Activated CD8-positive, alpha-beta memory T cell treated with anti-CD3 and anti-CD28 coated beads, Interleukin-2, amount 50 U/mL, for 1 hour (primary cell): Measurements from ENCODE around the gene MLLT10.

Experiments used
- DNase-seq: peaks from one replicate; pipeline ENCODE4 v3.0.0-alpha.2; 2020; ENCODE audit errors: extremely low read depth

The MLLT10 gene

GRCh38 chr10:21533467-21534279, at the start of gene MLLT10:
MLLT10 (plus strand) TSS chr10:21534232; CDS start chr10:21534645, 413 bp downstream.
- peak; percentile 61 for DNase-seq

DNA sequence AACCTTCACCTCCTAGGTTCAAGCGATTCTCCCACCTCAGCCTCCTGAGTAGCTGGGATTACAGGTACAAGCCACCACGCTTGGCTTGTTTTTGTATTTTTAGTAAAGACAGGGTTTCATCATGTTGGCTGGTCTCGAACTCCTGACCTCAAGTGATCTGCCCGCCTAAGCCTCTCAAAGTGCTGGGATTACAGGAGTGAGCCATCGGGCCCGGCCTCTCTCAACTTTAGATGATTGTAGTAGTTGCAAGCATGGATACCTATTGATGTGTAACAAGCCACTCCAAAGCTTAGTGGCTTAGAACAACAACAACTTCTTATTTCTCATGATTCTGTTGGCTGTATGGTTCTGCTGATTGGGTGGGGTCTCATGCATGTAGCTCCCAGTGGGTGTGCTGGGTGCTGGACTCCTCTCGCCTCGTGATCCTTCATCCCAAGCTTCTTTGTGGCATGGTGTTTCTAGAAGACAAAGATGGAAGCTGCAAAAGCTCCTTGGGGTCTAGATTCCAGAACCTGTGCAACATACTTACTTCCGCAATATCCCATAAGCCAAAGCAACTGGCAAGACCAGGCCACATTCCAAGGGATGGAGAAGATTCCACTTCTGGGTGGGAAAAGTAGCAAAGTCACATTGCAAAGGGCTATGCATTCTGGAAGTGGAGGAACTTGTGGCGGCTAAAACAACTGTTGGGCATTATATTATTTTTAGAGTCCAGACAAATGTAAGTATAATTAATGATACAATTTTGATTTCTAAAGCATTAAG, 46.4 kb upstream of the MLLT10 start:
- DNase-seq = no peak

GRCh38 chr10:21488246-21488956, 45.6 kb upstream of the MLLT10 start:
- DNase-seq = no peak

- DNase-seq = no peak
Observed at GRCh38 chr10:21488957-21489446, 45.0 kb upstream of the MLLT10 start.

DNA sequence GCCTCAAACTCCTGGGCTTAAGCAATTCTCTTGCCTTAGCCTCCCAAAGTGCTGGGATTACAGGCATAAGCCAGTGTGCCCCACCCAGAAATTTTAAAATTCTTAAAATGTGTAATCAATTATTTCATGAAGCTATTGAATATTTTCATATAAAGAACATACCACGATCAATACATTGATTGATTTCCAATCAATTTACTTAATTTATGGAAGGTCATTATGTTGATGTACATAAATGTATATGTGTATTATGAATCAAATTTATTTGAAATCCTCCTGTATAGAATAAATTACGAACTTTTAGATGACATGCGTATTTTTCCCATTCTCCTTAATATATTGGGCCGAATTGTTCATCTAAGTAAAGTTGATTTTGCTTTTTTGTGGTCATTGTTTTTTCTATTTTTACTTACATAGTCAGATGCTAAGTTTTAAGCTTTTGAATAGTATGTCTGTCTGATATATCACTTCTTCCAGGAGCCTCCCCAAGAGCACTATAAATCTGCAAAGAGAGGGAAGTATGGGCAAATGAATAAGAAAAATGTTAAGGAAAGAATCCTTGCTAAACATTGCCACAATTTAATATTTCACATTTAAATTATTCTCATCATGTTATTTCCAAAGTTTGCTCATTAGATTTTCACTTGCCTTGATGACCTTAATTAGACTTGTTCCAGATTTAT, 43.9 kb upstream of the MLLT10 start:
- no peak for DNase-seq

DNA sequence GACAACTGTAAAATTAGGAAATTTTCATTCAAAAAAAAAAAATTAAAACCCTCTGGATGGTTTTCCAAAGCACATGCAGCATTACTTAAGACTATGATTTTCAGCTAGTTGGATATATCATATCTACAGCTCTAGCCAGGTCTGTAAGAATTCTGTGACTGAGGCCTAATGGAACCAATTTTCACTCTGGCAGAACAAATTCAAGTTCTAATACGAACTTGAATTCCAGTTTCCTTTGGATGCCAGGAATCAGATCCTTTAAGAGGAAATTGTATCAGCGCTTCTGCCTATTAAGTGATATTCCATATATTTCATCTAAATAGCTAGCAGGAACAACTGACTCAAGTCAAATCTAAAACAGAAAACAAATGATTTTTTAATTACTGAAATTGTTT, 43.3 kb upstream of the MLLT10 start:
- no peak for DNase-seq

DNA sequence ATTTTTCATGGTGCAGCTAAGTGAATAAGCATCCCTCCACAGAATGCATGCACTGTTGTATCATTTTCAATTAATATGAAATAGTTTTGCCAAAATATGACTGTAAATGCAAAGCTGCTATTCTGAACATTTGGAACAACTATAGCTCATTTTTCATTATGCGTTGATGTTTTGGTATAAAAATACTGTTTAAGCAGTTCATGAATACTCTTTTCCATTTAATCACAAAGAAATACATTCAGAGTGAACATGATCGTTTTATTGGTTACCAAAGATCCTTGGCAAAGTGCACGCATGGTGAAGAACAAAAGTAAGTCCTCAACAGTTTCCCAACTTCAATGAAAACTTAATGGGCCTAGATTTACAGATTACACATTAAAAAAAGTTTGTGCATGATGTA, 41.6 kb upstream of the MLLT10 start:
- no peak for DNase-seq

DNA sequence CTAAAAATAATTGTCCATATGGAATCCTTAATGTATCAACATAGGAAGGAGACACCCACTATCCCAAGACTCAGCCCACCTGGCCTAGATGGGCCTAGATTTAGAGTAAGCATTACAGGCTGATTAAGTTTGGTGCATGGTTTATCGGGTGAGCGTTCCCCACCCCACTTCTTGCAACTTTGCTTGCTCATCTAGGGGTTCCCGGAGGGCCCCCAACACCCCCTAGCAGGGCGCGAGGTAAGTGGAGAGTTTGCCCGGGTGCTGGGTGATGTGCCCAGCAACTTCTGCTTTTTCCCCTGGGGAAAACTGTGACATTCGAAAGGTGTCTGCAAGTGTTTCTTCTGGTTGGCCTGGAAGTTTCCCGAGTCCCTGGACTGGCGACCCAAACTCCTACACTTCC, 40.2 kb upstream of the MLLT10 start:
- no peak for DNase-seq

- DNase-seq = no peak
Observed at GRCh38 chr10:21494191-21495001, 39.6 kb upstream of the MLLT10 start.

DNA sequence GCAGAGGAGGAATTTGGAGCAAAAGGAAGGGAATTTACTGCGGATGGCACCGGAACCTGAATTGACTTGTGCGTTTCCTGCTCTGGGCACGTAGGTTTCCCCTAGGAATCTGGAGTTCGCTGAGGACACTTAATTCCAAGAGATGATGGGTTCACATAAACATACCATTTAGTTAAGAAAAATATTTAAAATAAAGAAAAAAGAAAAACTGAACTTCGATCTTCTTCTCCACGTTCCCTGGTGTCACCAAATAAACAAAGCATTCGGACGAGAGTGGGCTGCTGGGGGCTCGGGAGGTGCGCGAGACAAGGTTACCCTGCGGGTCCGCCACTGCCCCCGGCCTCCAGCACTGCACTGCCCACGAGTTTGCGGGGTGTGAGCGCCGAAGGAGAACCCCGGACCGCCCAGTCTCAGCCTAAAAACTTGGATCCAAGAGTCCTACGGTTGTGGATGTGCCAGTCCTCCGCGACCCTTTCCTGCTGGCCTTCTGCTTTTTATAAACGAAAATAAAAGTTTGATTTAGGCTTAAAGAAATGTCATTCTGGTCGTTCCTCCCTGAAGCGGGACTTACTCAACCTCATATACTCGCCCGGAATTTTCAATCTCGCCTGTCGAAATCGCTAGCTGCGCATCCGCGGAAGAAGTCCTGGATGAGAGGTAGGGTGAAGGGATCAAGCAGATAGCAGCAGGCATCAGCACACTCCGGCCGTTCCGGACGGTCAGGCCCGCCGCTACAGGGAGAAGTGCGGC, 38.9 kb upstream of the MLLT10 start:
- no peak for DNase-seq

DNA sequence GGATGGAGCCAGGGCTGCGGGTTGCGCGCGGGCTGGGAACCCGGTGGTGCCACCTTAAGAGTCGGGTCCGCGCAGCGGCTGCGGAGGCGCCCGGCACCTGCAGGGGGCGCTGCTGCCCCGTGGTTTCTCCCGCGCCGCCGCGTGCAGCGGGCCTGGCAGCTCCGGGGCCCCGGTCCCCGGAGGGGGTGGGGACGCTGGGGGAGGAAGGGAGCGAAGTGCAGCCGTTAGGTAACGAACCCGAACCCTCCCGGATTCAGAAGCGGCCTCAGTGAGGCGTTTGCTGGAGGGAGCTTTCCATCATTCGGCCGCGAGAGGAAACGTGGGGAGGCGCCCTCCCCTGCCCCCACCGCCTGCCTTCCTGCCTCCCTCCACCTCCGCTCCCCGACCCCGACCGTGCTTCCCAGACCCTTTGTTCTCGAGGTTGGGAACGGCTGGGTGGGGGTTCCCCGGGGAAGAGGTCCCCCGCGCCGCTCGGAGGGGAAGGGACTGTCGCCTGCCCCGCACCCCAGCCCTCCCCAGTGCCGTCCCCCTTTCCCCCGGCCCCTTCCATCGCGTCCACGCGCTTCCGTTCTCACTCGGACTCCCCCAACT, 38.2 kb upstream of the MLLT10 start:
- peak; percentile 36 for DNase-seq

DNA sequence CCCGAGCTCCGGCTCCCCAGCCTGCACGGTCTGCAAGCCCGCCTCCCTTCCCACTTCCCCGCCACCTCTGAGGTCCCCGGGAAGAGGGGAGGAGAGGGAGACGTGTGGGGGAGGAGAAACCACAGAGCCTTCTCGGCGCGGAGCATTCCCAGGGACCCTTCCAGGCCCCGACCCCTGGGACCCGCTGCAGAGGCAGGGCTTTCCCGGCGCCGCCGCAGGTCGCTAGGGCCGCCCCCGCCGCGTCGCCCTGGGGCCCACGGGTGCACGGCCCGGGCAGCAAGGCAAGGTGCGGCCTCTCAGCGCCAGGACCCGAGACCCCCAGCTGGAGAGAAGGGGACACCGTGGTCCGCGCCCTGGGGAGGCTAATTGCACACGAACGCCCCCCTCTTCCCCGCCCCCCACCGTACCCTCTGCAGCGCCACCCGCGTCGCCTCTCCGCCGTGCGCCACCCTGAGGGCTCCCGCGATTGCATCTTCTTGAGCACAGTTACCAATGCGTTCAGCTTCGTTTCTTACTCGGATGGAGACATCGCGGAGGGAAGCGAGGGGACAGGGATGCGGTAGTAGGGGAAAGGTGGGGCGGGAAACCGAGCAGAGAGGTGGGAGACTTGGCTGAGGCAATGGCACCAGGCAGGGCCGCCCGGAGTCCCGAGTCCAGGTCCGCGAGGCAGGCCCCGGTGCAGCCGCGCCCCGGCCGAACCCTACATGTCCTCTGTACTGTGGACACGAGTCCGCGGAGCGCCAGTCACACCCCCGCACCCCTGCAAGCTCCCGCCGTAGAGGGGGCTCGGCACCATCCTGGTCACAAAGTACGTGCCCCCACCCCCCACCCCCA, 37.5 kb upstream of the MLLT10 start:
- no peak for DNase-seq

GRCh38 chr10:21497177-21497807, 36.7 kb upstream of the MLLT10 start:
- DNase-seq = no peak

- DNase-seq = no peak
Observed at GRCh38 chr10:21498377-21498776, 35.7 kb upstream of the MLLT10 start.

DNA sequence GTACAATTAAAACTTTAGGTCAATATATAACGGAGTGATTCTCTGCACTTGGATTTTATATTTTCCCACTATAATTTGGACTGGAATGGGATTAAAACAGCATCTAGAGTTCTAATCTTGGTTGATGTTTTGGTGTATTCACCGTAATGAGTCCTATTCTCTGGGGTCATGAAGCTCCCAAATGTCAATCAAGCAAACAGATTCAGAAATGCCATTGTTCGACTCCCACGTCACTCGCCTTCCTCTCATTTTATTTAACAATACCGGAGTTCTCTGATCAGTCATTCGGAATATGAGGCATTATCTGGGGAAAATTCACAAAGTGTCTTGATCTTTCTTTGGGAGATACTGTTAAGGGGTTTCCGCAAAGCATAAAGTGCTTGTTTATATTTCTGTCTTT, 35.0 kb upstream of the MLLT10 start:
- DNase-seq = no peak

- no peak for DNase-seq
Observed at GRCh38 chr10:21499701-21500577, 34.1 kb upstream of the MLLT10 start.

DNA sequence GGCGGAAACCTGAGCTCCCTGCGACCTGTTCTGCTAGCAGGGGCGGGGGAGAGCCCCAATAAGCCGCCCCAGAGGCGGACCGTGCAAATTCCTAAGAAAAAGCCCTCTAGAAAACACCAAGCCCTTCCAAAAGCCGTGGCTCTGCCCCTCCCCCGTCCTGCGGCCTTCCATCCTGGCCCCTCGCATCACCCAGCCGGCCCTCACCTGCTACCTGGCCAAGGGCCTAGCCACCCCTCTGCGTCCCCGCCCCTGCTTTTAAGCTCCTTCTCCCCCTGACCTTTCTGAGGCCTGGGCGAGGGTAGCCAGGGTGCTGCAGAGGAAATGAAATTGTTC, 33.5 kb upstream of the MLLT10 start:
- DNase-seq = no peak

- DNase-seq = no peak
Observed at GRCh38 chr10:21501091-21501490, 32.9 kb upstream of the MLLT10 start.
